Stimulated activated CD4-positive, alpha-beta T cell treated with anti-CD3 and anti-CD28 coated beads, Interleukin-4, amount 100 ng/mL, for 48 hours (primary cell): Measurements from ENCODE around the gene MRPL20.
"Not testable (repeated sequence)": the region's sequence is repeated elsewhere in the genome, so short reads cannot be mapped to it uniquely, and the experiment has no call there.

Experiments
- DNase-seq, 2 donors: peaks; one replicate each; pipeline ENCODE4 v3.0.0-alpha.2; 2020; ENCODE audit warnings: low read depth in 2 of 2

MRPL20 gene

DNA sequence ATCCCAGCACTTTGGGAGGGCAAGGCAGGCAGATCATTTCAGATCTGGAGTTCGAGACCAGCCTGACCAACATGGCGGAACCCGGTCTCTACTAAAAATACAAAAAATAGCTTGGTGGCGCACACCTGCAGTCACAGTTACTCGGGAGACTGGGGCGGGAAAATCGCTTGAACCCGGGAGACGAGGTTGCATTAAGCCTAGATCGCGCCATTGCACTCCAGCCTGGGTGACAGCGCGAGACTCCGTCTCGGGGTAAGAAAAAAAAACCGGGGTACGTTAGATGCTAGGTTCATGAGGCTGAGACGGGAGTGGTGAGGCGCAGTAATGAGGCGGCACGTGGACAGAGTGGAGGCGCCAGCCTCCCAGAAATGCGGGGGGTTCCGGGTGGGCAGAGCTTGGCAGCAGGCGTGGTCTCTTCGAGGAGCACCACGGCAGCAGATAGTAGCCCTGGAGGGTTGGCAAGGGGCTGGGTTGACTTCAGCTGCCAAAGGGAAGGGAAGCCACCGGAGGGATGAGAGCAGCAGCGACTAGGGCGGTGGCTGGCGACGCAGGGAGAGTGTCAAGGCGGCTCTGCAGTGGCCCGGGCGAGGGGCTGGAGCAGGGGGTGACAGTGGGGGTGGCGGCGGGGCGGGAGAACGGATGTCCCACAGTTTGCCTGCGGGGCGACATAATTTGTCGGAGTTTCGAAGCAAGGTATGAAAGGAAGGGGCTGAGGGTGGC is 832 bp downstream of the MRPL20 start:
- DNase-seq, result no peak

DNA sequence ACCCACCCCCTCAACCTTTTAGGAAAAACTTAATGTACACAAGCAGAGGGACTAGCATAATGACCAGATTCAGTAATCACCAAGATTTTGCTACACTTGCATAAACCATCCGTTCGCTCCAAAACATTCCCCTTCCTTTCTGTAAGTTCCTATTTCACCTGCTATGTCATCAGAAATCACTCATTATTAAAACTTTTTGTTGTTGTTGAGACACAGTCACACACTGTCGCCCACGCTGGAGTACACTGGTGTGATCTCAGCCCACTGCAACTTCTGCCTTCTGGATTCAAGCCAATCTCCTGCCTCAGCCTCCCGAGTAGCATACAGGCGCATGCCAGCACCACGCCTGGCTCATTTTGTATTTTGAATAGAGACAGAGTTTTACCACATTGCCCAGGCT is 3.4 kb downstream of the MRPL20 start:
- no peak for DNase-seq

DNA sequence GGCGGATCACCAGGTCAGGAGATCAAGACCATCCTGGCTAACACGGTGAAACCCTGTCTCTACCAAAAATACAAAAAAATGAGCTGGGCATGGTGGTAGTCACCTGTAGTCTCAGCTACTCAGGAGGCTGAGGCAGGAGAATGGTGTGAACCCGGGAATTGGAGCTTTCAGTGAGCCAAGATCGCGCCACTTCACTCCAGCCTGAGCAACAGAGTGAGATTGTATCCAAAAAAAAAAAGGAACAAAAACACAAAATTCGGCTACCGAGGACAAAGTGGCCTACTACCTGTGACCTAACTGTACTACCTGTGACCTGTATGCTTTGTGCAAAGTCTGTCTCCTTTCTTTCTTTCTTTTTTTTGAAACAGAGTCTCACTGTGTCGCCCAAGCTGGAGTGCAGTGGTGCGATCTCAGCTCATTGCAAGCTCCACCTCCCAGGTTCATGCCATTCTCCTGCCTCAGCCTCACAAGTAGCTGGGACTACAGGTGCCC is 4.1 kb downstream of the MRPL20 start:
- not testable (repeated sequence) for DNase-seq

DNA sequence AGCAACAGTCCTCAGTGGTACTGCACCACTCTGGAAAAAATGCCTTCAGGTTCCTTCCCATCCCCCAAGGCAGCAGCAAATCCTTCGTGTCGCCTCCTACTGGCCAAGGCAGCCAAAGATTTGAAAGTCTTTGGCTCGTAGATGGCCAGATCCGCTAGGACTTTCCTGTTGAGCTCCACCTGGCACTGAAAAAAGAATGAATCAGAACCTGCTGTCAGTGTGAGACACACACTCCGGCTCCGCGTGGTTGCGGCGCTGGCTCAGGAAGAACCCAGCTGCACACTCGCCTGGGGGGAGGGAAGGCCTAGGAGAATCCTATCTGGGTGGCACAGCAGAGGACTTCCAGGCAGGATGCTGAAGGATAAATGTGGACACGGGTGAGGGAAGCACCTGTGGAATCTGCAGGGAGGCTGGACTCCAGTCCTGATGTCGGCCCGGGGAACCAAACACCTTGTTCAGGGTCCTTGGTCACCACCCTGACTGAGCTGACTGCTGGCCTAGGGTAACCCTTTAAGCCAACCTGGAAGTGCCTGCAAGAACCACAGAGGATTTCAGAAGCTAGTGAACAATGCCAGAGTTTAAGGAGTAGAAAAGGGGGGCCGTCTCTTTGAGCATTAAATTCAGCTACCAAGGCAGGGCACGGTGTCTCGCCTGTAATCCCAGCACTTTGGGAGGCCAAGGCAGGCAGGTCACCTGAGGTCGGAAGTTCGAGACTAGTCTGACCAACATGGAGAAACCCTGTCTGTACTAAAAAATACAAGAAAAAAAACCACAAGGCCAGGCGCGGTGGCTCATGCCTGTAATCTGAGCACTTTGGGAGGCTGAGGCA is 4.8 kb downstream of the MRPL20 start:
- DNase-seq, result peak in 1 of 2 donors; percentile 45

DNA sequence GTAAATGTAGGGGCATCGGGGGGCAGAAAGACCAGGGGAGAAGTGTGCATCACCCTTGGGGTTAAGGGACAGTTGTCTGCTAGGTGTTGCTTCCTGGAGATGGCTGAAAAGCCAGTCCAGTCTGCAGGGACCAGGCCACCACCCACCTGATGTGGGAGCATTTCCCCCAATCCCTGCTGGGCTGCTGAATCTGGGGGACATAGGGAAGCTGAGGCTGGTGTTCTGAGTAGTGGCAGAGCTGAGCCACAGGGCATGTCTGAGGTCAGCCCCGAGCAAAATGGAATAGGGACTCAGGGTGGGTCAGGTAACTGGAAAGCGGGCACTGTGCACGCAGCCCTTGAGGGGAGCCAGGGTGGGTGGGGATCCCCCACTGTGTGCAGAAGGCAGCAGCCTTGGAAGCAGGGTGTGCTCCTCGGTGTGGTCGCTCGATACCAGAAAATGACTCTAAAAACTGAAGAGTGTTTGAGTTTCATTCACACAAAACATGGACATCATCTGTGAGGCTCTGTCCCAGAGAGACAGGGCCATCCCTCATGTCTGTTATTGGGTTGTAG is 5.6 kb downstream of the MRPL20 start:
- no peak for DNase-seq

DNA sequence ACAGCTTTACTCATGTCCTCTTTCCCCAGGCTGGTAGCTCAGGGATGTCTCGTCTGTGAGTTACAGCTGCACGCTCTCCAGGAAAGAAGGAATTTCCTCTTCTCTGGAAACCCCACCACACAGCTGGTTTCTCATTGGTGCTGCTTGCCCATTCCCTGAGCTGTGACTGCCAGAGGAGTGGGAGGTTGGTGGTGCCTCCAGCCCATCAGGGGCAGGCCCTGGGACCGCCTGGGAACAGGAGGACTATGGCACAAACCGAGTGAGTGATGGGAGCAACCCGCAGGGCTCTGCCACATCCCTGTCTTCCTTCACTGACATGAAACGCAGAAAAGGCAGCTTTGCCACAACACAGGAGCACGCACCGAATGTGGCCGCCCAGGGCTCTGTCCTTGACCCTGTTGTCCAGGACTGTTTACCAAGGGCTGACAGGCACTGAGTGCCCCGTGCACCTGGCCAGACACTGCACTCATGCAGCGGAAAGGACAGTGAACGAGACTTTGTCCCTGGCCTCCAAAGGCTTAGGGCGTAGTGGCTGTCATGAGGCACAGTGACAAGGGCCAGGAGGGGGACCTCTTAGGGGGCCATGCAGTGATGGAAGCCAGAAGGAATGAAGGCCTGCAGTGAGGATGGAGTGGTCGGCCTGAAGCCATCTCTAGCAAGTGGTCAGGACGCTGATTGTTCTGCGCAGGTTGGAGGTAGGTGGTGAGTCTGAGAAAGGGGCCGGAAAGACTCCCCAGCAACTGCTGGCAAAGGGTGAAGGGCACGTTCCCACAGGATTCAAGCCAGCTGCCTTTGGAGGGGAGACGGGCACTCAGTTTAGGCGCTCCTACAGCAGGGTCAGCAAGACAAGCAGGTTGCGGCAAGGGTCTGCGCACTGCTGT is 6.3 kb downstream of the MRPL20 start:
- no peak for DNase-seq

DNA sequence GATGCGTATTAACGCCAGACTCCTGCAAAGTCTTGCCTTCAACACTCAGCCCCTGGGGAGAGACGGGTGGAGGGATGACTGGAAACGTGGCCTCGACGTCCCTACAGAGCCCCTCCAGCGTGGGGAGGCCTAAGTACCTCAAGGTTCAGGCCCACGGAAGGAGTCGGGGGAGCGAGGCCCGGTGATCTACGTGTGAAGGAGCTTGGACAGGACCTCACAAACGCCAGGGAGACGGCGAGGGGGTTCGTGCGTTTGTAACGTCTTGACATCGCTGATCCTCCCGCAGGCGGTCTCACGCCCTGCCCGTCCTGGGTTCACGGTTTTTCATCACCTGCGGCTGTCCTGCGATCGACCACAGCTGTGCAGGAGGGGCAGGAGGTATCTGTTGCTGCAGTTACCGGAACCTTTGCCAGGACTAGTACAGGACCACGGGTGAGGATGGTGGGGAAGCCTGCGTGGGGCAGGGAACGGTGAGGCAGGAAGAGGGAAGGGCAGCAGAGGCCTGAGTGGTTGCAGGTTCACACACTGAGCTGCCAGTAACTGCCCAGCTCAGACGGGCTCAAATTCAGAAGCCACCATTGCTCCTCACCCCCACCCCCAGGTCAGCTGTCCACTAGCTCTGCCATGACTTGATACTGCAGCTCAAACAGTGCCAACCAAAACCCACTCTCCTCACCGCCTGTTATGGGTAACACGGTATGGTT is 7.1 kb downstream of the MRPL20 start:
- no peak for DNase-seq

DNA sequence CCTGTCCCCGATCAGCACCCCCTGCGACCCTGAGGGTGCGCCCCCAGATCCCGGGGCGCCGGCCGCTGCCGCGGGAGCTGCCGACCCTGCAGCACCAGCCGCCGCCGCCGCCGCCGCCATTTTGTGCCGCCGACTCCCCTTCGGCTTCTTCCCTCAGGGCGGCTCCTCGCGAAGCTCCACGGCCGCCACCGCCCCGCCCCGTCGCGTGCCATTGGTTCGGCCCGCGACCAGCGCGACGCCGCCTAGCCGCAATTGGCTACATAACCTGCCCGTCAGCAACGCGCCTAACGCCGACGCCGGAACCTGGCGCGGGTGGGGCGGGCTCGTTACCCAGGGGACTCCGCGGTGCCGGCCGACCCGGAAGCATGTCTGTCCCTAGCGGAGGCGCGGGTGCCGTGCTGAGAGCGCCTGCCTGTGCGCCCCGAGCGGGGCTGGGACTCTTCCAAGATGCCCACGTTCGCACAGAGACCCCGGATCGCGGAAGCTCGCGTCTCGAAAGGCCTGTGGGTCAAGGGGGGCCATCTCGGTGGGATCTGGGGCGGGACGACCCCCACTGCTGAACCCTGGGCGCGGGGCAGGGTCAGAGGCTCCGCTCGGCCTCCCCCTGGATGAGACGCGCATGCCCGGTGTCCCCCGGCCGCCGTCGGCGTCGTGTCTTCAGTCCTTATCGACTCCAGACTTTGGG is 7.8 kb downstream of the MRPL20 start, which contains the start of gene CCNL2:
Gene CCNL2 (minus strand): TSS at position 149 of the 685 bp plus-strand sequence. CDS start 29 bp downstream, at position 120.
- DNase-seq, result peak; percentile 99 to 100

DNA sequence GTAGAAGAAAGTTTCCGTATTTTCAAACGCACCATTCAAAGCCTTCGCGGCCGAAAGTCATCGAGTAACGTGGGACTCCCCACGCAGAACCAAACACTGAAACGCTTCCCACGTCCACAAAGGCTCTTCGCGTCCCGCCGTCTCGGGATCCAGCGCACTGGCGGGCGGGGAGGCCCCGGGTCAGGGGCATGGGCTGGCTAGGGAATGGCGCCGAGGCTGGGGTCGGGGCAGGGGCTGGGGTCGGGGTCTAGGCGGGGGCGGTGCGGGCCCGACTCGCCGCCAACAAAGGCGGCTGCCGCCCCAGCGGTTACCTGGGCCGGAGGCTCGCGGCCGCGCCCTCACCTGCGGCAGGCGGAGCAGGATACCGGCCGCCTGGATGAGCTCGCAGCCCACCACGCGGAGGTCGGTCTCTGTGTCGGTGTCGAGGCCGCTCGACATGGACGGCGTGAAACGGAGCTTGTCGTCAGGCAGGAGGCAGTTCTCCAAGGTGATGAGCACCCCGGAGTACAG is 8.4 kb downstream of the MRPL20 start:
- DNase-seq, result no peak

DNA sequence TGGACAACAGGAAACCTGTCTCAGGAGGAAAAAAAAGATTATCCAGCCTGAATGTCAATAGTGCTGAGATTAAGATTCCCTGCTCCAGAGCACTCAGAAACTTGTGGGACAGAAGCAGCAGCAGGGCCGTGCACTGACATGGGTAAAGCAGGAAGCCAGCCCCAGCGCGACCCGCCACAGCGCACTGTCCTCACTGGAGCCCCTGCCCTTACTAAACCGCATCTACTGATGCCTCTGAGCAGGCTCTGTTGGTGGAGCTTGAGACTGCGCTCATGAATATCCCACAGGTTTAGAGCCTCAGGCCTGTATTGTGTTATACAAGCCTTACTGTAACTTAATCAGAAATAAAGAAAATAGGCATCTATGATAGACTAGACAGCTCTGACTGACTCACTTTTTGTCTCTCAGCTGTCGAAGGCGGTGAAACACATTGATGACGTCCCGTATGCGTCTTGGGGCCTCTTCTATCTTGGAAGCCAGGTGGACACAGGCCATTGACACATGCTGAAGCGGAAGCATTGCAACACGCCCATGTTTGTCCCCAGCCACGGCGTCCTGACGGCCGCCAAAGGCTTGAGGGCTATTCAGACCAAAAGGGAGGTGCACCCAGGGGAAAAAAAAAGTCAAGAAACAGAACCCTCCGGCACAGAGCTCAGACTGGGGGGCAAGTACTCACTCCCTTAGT is 9.1 kb downstream of the MRPL20 start:
- DNase-seq, result no peak

DNA sequence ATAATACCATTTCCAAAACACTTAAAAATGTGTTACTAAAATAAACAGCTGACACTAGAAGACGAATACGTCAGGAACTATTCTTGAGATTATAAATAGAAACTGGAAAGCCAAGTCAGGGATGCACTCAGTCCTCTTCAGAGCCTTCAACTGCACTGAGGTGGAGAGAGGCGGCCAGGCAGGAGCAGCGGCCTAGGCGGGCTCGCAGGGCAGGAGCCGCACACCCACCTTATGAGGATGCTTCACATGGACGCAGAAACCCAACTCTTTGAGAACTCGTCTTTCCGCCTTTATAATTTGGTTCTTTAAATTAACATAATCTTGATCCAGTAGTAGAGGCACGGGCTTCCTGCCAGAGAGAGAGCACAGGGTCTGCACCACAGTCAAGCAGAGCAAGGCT is 11.9 kb downstream of the MRPL20 start:
- no peak for DNase-seq

DNA sequence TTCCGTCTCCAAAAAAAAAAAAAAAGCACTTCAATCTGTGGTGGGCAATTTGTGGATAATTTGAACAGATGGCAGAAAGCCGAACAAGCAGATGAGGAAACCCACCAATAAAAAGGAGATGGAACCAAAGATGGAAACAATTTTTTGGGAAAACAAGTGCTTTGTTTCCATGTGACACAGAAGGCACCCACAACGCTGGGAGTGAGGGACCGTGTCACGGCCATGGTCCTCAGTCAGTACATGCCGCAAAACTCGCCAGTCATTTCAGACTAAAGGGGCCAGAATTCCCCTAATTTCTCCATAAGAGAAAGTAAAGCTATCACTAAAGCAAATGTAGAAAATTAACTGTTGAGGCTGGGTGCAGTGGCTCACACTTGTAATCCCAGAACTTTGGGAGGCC is 13.0 kb downstream of the MRPL20 start:
- DNase-seq, result no peak

DNA sequence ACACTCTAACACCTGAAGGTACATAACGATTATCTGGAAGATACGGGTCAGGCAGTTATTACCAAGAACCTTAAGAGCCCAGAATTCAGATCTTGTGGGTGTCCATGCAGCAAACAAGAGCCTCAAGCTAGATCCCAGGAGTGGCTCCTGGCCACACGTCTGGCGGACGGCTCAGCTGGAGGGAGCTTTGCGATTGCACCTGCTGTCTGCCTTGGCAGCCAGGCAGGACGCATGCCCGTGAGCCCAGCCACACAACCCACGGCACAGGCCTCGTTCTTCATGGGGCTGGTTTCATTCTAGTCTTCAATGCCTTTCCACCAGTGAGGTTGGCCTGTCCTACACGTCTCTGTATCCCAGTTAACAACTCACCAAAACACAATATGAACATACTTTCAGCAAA is 13.7 kb downstream of the MRPL20 start:
- no peak for DNase-seq

DNA sequence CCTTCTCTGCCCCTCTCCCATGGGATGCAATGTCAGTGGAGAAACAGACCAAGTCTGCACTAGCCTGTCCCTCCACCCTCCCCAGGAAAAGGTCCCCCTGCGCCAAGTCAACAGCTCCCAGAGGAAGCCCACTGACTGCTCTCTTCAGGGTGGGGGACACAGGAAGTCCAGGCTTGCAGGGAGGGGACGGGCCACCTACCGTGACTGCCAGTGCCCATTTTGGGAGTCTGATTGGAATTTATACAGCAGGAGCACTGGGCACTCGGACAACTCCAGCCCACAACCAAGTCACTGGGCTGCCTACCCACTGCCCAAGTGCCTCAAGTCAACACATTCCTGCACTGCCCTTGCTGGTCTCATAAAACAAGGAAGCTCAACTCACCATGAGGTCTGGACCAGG is 14.1 kb downstream of the MRPL20 start:
- no peak for DNase-seq

DNA sequence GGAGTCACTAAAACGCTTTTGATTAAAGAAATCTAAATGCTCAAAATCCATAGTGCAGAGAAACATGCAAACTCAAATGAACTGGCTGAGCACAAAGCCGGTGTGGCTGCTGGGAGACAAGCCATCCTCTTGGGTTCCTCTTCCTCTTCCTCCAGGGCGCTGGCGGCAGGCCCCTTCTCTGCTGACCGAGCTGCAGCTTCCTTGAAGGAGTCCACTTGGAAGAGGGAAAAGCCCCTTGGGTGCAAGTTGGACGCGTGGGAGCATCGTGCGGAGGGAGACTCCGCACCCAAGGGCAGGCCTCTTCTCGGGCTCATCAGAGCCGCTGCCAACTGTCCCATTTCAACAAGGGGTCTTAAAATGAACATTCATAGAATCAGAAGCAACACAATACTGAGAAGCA is 15.9 kb downstream of the MRPL20 start:
- DNase-seq, result no peak

DNA sequence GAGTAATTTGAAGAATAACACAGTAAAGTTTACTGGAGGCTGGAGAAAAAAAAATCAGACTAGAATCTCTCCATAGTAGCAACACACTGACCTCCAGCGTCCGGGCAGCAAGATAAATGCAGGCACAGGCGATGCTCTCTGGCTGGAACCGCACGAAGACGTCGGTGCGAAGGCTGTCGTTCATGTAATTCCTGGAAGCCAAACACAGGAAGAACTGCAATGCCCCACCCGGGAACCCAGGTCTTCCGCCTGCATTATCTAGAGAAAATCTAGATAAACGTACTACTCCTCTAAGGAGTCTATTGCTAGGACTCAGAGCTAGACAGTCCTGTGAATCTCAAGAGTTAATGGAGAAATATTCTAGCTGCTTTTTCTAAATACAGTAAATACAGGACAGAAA is 16.4 kb downstream of the MRPL20 start:
- DNase-seq, result no peak

DNA sequence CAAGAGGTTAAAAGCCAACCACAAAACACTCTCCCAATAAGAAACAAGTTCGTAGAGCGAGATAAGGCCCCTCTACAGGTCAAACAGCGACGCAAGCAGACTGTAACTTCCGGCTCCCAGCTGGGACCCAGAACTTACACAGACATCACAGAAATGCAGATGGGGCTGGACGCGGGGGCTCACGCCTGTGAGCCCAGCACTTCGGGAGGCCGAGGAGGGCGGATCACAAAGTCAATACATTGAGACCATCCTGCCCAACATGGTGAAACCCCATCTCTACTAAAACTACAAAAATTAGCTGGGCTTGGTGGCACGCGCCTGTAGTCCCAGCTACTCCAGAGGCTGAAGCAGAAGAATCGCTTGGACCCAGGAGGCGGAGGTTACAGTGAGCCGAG is 19.0 kb downstream of the MRPL20 start:
- DNase-seq, result no peak

DNA sequence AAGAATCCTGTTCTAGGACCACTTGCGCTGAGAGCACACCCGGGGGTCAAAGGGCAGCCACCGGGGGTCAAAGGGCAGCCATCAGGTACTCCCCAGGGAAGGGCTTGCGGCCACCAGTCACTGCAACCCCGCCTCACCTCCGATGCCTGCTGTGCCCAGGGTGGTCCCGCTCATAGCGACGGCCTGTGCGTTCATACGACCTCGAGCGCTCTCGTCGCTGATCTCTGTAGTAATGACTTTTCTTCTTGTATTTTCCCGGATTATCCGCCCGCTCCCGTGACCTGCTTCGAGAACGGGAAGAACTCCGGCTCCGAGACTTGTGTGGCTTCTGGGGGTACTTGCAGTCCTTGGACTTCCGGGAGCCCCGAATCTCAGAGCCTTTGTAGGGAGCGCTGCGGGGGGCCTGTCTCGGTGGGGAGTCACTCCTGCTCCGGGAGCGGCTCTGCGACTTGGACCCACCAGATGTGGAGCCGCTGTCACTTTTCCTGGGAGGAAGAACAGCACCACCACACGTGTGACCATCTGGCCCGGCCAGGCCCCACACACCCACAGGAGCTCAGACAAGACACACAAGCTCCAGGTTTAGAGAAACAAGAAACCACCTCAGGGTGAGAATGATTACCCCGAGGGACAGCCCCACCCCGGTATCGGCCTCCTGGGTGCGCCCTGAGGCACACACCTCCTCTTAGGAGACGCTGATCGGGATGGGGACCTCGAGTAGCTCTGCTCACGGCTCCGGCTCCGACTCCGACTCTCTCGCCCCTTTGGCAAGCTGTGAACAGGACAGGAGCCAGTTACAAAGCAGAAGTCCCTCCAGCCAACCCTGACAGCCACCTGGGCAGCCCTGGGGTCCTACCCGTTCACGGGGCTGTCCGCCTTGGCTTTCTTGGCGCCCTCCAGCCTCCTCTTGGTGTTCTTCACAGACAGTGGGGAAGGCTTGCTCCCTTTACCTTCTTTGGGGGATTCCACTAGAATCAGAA is 19.7 kb downstream of the MRPL20 start:
- no peak for DNase-seq
